ENCODE data around the gene ART5.

DNA sequence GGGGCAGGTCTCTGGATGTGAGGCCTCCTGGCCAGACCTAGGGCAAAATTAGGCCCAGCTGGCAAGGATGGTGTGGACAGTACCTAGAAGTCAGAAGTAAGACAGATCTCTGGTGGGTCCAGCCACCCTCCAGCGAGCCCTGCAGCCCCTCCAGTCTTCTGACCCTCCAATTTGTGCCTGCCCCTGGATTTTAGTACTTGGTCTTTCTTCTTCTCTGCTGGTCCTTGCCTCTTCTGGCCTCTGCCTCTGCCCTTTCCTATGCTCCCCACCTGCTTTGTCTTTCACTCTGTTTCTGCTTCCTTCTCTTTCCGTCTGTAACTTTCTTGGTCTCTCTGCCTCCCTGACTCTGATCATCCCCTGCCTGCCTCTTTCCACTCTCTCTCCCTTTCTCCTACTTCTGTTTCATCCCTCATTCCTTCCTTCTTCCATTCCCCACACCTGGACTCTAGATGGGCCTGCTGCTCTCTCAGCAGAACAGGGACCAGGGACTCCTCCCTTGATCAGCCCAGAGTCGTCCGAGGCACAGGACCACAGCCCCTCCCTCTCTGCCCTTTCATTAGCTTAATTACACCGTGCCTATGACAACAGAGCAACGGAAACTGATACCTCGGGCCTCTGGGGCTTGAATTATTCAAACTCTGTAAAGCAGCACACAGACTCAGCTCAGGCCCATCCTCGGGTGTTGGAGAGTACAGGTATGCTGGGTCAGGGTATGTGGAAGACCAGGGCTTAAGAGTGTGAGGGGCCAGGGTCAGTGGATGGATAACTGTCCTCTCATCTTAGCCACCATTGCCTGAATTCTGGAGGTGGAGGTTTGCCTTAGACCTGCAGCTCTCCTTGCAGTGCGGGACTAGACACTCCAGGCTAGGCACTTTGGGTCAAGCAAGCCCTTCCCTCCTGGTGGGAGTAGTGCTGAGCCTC lies 29.8 kb upstream of the ART5 start, which contains the start of gene CHRNA10:
- TF ChIP-seq ZFP1 (CRISPR knock-in tag; IDR thresholded peaks at IDR 0.05): no peak
- no peak for TF ChIP-seq ZZZ3 (IDR thresholded peaks at IDR 0.05)
